ENCODE data around the gene OLIG2.

GRCh38 chr21:33022828-33023573, 2.7 kb upstream of the OLIG2 start:
- TF ChIP-seq POLR2AphosphoS5 (IDR thresholded peaks at IDR 0.05; ENCODE audit: low read depth, low read length) (no peak), POLR2A (IDR thresholded peaks at IDR 0.05; ENCODE audit: low read depth, low read length) (no peak), TAF1 (IDR thresholded peaks at IDR 0.05; ENCODE audit: borderline replicate concordance, low read depth, low read length) (no peak)
